Uterus (tissue), 4 donors: ENCODE data around the gene PIEZO2. TPM values are rescaled to one million over a fixed set of nuclear protein-coding genes. Genes with fewer than 3 reads are reported as not detected.

ENCODE experiments used
- DNase-seq, 2 donors: peaks; one replicate each; pipeline ENCODE4 v3.0.0-alpha.2; 2019 to 2020
- H3K27ac ChIP-seq, 2 donors: fragments of 200-600 bp; sonication (generic); 1 replicate in 1 of 2; 2 replicates in 1 of 2; pipeline ENCODE4 v1.5.1; 2016 to 2018
- H3K27me3 ChIP-seq, 2 donors: fragments of 200-600 bp; sonication (generic); one replicate each; pipeline ENCODE4 v1.5.1; 2018 to 2019; ENCODE audit warnings: control low read depth in 1 of 2
- H3K36me3 ChIP-seq, 2 donors: fragments of 200-600 bp; sonication (generic); one replicate each; pipeline ENCODE4 v1.5.1; 2019; ENCODE audit warnings: control low read depth in 1 of 2
- H3K4me1 ChIP-seq, 2 donors: fragments of 200-600 bp; sonication (generic); one replicate each; pipeline ENCODE4 v1.5.1; 2018 to 2019; ENCODE audit warnings: control low read depth in 1 of 2
- H3K4me3 ChIP-seq, 2 donors: fragments of 200-600 bp; sonication (generic); 1 replicate in 1 of 2; 2 replicates in 1 of 2; pipeline ENCODE4 v1.5.1; 2018 to 2019; ENCODE audit warnings: mild to moderate bottlenecking in 1 of 2
- H3K9me3 ChIP-seq, 2 donors: fragments of 200-600 bp; sonication (generic); one replicate each; pipeline ENCODE4 v1.5.1; 2019; ENCODE audit warnings: control low read depth in 1 of 2
- POLR2A ChIP-seq, 2 donors: fragments of 450-650 bp; IDR thresholded peaks; one replicate each; pipeline ENCODE4 v1.6.1; 2016; ENCODE audit warnings: antibody characterized with exemption in 2 of 2, mild to moderate bottlenecking in 1 of 2, moderate library complexity in 1 of 2
- intact Hi-C: fragments of 100-400 bp; cut with DNase I; formaldehyde crosslinking; loops from one replicate; pipeline ENCODE4 v1.15.1; 2023; ENCODE audit warnings: low total_unique reads
- total RNA-seq, 4 donors: library from RNA; depleted of rRNA in 3 of 4; stranded (reverse); fragments of >200 nt in 3 of 4; gene quantifications; one replicate each; pipeline versions ENCODE4 v1.1.0 to v1.2.4, GENCODE V29; 2014 to 2023
- TF ChIP-seq, protein P1 (sequence below), 4 experiments: fragments of 200-600 bp in 2 of 4; fragments of 450-650 bp in 2 of 4; sonication (generic) in 2 of 4; IDR thresholded peaks; one replicate each; pipeline ENCODE4 v1.5.1; 2016 to 2019; ENCODE audit warnings: antibody characterized with exemption in 4 of 4, mild to moderate bottlenecking in 2 of 4, moderate library complexity in 1 of 4
- donor health status: DM: yes; HTN: yes; CAD: no.

PIEZO2 gene
- total RNA-seq, 4 donors from 2014 or later, result 1.8 to 42.8 (median 5.6) TPM

GRCh38 chr18:10723496-10723895, 425.9 kb downstream of the PIEZO2 start:
- Histone ChIP-seq H3K27ac (no peak overlapping the region), H3K36me3 (no peaks in the 10 kb centered on the region), H3K27me3 (no peaks in the 10 kb centered on the region), H3K9me3 (no peaks in the 10 kb centered on the region), H3K4me3 (no peak overlapping the region), H3K4me1 (no peaks in the 10 kb centered on the region)
- DNase-seq, result no peak
- intact Hi-C loops, result no loop called here
- no peak for TF ChIP-seq POLR2A (IDR thresholded peaks at IDR 0.05)
- TF ChIP-seq, protein P1, sequence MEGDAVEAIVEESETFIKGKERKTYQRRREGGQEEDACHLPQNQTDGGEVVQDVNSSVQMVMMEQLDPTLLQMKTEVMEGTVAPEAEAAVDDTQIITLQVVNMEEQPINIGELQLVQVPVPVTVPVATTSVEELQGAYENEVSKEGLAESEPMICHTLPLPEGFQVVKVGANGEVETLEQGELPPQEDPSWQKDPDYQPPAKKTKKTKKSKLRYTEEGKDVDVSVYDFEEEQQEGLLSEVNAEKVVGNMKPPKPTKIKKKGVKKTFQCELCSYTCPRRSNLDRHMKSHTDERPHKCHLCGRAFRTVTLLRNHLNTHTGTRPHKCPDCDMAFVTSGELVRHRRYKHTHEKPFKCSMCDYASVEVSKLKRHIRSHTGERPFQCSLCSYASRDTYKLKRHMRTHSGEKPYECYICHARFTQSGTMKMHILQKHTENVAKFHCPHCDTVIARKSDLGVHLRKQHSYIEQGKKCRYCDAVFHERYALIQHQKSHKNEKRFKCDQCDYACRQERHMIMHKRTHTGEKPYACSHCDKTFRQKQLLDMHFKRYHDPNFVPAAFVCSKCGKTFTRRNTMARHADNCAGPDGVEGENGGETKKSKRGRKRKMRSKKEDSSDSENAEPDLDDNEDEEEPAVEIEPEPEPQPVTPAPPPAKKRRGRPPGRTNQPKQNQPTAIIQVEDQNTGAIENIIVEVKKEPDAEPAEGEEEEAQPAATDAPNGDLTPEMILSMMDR (IDR thresholded peaks at IDR 0.05), result no peak

- TF ChIP-seq, protein P1 (IDR thresholded peaks at IDR 0.05), result no peak
- TF ChIP-seq POLR2A (IDR thresholded peaks at IDR 0.05), result no peak
- H3K4me1 ChIP-seq, result no peaks in the 10 kb centered on the region
- H3K36me3 ChIP-seq, result no peaks in the 10 kb centered on the region
- no peak overlapping the region for H3K4me3 ChIP-seq
- intact Hi-C loops, result no loop called here
- no peaks in the 10 kb centered on the region for H3K9me3 ChIP-seq
- no peak for DNase-seq
- no peaks in the 10 kb centered on the region for H3K27me3 ChIP-seq
- H3K27ac ChIP-seq, result no peak overlapping the region
These were observed 430.6 kb downstream of the PIEZO2 start for GRCh38 chr18:10718809-10719208.

DNA sequence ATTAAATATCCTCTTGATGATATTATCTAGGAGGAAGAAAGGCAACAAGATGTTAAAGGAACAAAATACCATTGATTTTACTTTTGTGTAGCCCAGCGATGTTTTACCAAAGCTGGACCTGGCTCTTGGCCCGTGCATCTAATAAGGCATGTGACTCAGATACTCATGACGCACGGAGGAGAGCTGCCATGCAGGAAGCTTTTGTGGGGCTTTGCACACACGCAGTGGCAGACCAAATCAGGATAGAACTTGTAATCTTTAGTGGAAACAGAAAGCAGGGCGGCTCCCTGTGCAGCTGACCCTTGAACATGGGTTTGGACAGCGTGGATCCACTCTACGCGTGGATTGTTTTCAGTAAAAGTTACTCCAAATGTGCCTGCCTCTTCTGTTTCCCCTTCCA, 433.6 kb downstream of the PIEZO2 start:
- Histone ChIP-seq H3K27me3 (no peaks in the 10 kb centered on the region), H3K4me1 (no peaks in the 10 kb centered on the region), H3K4me3 (no peak overlapping the region), H3K9me3 (no peaks in the 10 kb centered on the region), H3K27ac (no peak overlapping the region), H3K36me3 (no peaks in the 10 kb centered on the region)
- TF ChIP-seq, protein P1 (IDR thresholded peaks at IDR 0.05), result no peak
- DNase-seq, result no peak
- intact Hi-C loops, result no loop called here

GRCh38 chr18:10713409-10713808, 436.0 kb downstream of the PIEZO2 start:
- intact Hi-C loops, result no loop called here
- Histone ChIP-seq H3K27ac (no peak overlapping the region), H3K36me3 (no peaks in the 10 kb centered on the region), H3K4me1 (no peaks in the 10 kb centered on the region), H3K4me3 (no peak overlapping the region), H3K27me3 (no peaks in the 10 kb centered on the region), H3K9me3 (no peaks in the 10 kb centered on the region)
- DNase-seq, result no peak
- TF ChIP-seq POLR2A (IDR thresholded peaks at IDR 0.05), result no peak
- TF ChIP-seq, protein P1 (IDR thresholded peaks at IDR 0.05), result no peak

DNA sequence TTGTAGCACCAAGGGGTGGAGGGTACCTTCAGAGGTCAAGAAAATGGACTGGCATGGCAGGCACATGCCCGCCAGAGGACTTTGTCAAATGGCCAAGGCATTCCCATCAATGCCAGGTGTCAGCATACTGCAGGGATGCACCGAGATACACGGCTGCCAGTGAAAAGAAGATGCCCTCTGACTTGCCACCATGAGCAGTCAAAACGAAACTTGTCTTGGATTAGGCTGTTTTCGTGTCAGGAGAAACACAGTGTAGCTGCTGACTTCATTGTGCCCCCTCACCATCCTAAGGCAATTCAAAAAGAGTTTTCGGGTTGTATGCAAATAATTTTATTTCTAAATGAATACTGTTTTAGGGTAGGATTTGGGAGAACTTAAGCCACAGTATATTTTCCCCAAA, 442.1 kb downstream of the PIEZO2 start:
- DNase-seq, result no peak
- TF ChIP-seq, protein P1 (IDR thresholded peaks at IDR 0.05), result no peak
- TF ChIP-seq POLR2A (IDR thresholded peaks at IDR 0.05), result no peak
- no peak overlapping the region for H3K27ac ChIP-seq
- H3K27me3 ChIP-seq, result no peaks in the 10 kb centered on the region
- H3K4me3 ChIP-seq, result no peak overlapping the region
- no peaks in the 10 kb centered on the region for H3K4me1 ChIP-seq
- intact Hi-C loops, result no loop called here
- no peaks in the 10 kb centered on the region for H3K9me3 ChIP-seq
- H3K36me3 ChIP-seq, result no peaks in the 10 kb centered on the region
